PFSK-1 (cell line): ENCODE measurements around the gene PROX1.

Experiments
- FOXP2 ChIP-seq: optimal IDR thresholded peaks from 2 replicates; pipeline ENCODE3; 2011; ENCODE audit warnings: borderline replicate concordance, control low read depth, inconsistent platforms; ENCODE audit not compliant: insufficient read depth; ENCODE audit errors: extremely low read length, extremely low read depth
- POLR2AphosphoS5 ChIP-seq: IDR thresholded peaks from 2 replicates; pipeline ENCODE4 v1.6.1; 2012; ENCODE audit warnings: low read depth, mild to moderate bottlenecking, control low read depth, low read length, moderate library complexity
- REST ChIP-seq, 2 experiments: IDR thresholded peaks; 2 replicates each; pipeline versions ENCODE4 v1.6.1 to v1.8.0; 2011 to 2012; ENCODE audit warnings: low read depth in 2 of 2, low read length in 2 of 2, control low read depth in 1 of 2, inconsistent platforms in 1 of 2, mild to moderate bottlenecking in 1 of 2, moderate library complexity in 1 of 2; ENCODE audit not compliant: insufficient read depth in 1 of 2
- SIN3A ChIP-seq: IDR thresholded peaks from 2 replicates; pipeline ENCODE4 v1.6.1; 2012; ENCODE audit warnings: mild to moderate bottlenecking, low read length, moderate library complexity, borderline replicate concordance; ENCODE audit not compliant: insufficient read depth
- TAF1 ChIP-seq: IDR thresholded peaks from 2 replicates; pipeline ENCODE4 v1.6.1; 2012; ENCODE audit warnings: low read length, control low read depth, borderline replicate concordance; ENCODE audit not compliant: insufficient read depth

PROX1 gene

GRCh38 chr1:213999732-214000131, 12.0 kb downstream of the PROX1 start:
- TF ChIP-seq REST (IDR thresholded peaks at IDR 0.05; ENCODE audit: insufficient read depth in 1 of 2, low read depth in 2 of 2, low read length in 2 of 2), result no peak
- no peak for TF ChIP-seq POLR2AphosphoS5
- TF ChIP-seq SIN3A, result no peak
- no peak for TF ChIP-seq TAF1
- TF ChIP-seq FOXP2, result no peak

- TF ChIP-seq SIN3A (no peak), FOXP2 (no peak), TAF1 (no peak), REST (IDR thresholded peaks at IDR 0.05; ENCODE audit: insufficient read depth in 1 of 2, low read depth in 2 of 2, low read length in 2 of 2) (no peak), POLR2AphosphoS5 (no peak)
Measured at GRCh38 chr1:214002060-214002459, 14.3 kb downstream of the PROX1 start.

GRCh38 chr1:214002472-214002871, 14.7 kb downstream of the PROX1 start:
- peak; percentile 52; the same call in 1 of the 2 replicates for TF ChIP-seq SIN3A
- no peak for TF ChIP-seq TAF1

- no peak for TF ChIP-seq REST (IDR thresholded peaks at IDR 0.05; ENCODE audit: insufficient read depth in 1 of 2, low read depth in 2 of 2, low read length in 2 of 2)
- TF ChIP-seq TAF1, result no peak
- TF ChIP-seq POLR2AphosphoS5, result no peak
- no peak for TF ChIP-seq SIN3A
- no peak for TF ChIP-seq FOXP2
Measured at GRCh38 chr1:214003233-214003632, 15.5 kb downstream of the PROX1 start.

- no peak for TF ChIP-seq TAF1
- no peak for TF ChIP-seq POLR2AphosphoS5
- TF ChIP-seq REST (IDR thresholded peaks at IDR 0.05; ENCODE audit: insufficient read depth in 1 of 2, low read depth in 2 of 2, low read length in 2 of 2), result no peak
- TF ChIP-seq FOXP2, result no peak
- no peak for TF ChIP-seq SIN3A
Measured at GRCh38 chr1:214004014-214004413, 16.2 kb downstream of the PROX1 start.
